ENCODE results near the gene FIBCD1. TPM values are rescaled to one million over a fixed set of nuclear protein-coding genes. Genes with fewer than 3 reads are reported as not detected.

Gene FIBCD1
- total and polyA plus RNA-seq, 2 experiments from 2014 or later, result 4.4 to 5.6 TPM

GRCh38 chr9:130915096-130915447 is 24.0 kb downstream of the FIBCD1 start:
- Histone ChIP-seq H3K4me2 (no peak overlapping the region), H3K4me3 (no peak overlapping the region), H3F3A (replicated peaks; ENCODE audit: low read depth) (no peaks in the 10 kb centered on the region), H3K79me2 (replicated peaks; ENCODE audit: insufficient read depth) (no peaks in the 10 kb centered on the region), H2AFZ (no peak overlapping the region), H3K9me2 (ENCODE audit: insufficient read depth) (no peaks in the 10 kb centered on the region), H3K4me1 (ENCODE audit: insufficient read depth) (no peaks in the 10 kb centered on the region), H3K27me3 (ENCODE audit: insufficient read depth) (no peaks in the 10 kb centered on the region), H3K27ac (ENCODE audit: low read depth) (no peak overlapping the region), H3K36me3 (ENCODE audit: insufficient read depth) (no peaks in the 10 kb centered on the region), H4K20me1 (replicated peaks; ENCODE audit: insufficient read depth) (no peaks in the 10 kb centered on the region)
- Mint-ChIP-seq H3K27ac (no peak overlapping the region), H3K4me1 (peaks cover 14% of the 10 kb centered on the region), H3K27me3 (ENCODE audit: insufficient read depth, low read depth, poor library complexity) (peaks cover 11% of the 10 kb centered on the region), H3K4me3 (no peak overlapping the region), H3K9me3 (no peaks in the 10 kb centered on the region), H3K36me3 (ENCODE audit: low read depth) (no peaks in the 10 kb centered on the region)
- no peak for DNase-seq (ENCODE audit: low spot score)
- no peak for ATAC-seq
- TF ChIP-seq ZNF114 (CRISPR knock-in tag; IDR thresholded peaks at IDR 0.05) (no peak), EZH2 (IDR thresholded peaks at IDR 0.05; ENCODE audit: low read depth, unreplicated experiment) (no peak), REST (IDR thresholded peaks at IDR 0.05; ENCODE audit: unreplicated experiment) (no peak), CREB1 (CRISPR knock-in tag; IDR thresholded peaks at IDR 0.05; ENCODE audit: low read depth) (no peak), CTCF (conservative IDR thresholded peaks at IDR 0.05; ENCODE audit: low read depth in 2 of 2) (no peak), ETS1 (IDR thresholded peaks at IDR 0.05) (no peak), NANOG (IDR thresholded peaks at IDR 0.05; ENCODE audit: borderline replicate concordance) (no peak), POLR2AphosphoS5 (IDR thresholded peaks at IDR 0.05; ENCODE audit: low read depth) (no peak), ZNF331 (CRISPR knock-in tag; IDR thresholded peaks at IDR 0.05; ENCODE audit: low read depth) (no peak), ZNF462 (CRISPR knock-in tag; IDR thresholded peaks at IDR 0.05) (no peak), EZH2phosphoT487 (IDR thresholded peaks at IDR 0.05; ENCODE audit: unreplicated experiment) (no peak)

Data from GM23338 (cell line).